Measurements from ENCODE around the gene SEPHS1.

SEPHS1 gene

DNA sequence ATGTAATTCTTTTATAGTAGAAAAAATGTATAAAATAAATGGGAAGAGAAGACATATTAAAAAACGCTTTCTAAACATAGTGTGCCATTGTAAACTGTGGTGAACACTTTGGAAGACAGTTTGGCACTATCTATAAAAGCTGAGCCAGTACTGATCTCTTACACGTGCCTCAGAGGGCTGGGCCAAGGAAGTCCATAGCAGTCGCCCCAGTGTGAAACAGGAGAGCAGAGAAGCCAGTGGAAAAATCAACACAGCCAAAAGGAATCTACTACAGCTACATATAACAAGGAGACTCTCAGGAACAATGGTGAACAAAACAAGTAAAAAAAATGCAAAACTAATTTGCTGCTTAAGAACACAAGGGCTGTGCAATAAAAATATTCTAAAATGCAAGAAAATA is 20.6 kb downstream of the SEPHS1 start:
- no peak for DNase-seq (ENCODE audit: low spot score)

DNA sequence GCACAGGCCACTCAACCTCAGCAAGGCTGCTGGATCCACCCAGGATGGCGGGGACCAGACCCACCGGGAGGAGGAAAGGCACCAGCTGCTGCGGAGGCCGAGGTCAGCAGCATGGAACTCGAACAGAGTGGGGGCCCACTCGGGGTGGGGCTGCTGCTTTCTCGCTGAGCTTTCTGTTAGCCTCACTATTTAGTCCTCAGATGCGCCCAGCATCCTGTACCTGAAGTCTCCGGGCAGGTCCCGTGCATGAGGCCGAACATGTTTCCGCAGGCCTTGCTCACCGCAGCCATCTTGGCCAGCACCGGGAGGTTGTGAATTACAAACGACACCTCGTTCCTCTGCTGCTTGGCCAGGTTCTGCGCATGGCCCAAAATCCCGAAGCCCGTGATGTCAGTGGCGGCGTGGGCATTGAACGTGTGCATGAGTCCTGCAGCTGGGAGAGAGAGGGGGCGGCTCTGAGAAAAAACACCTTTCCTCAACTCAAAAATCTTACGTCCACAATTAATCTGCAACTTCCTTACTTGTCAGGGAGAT is 25.4 kb downstream of the SEPHS1 start:
- no peak for DNase-seq (ENCODE audit: low spot score)

DNA sequence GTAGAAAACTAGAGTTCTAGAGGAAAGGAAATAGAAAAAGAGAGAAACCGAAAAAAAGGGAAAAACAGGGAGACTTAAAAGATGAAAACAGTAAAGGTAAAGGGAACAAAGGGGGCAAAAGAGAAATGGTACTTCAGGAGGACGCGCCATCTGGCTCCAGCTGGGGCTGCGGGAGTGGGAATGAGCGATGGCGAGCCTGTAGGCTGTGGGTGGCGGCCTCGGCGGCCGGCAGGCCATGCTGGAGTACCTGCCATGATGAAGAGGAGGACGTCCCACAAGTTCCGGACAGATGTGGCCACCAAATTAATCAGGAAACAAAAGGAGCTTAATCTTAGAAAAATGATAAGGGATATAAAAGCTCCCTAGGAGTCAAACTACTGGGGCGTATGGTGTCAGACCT is 26.5 kb downstream of the SEPHS1 start:
- no peak for DNase-seq (ENCODE audit: low spot score)

DNA sequence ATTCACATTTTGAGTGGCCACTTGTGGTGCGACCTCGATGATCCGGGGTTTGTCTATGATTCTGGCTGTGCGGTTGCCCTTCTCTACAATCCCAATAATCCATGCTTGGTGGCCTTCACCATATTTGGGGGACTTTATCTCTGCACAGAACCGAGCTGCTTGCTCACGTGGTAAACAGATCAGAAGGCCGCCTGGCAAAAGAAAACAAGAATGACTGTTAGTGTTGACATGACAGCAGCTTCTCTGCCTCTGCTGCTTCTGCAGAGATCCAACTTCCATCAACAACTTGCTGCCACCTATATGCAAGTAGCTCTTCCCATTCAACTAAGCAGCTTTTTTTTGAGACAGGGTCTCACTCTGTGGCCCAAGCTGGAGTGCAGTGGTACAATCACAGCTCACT is 28.9 kb downstream of the SEPHS1 start:
- DNase-seq (ENCODE audit: low spot score): no peak

DNA sequence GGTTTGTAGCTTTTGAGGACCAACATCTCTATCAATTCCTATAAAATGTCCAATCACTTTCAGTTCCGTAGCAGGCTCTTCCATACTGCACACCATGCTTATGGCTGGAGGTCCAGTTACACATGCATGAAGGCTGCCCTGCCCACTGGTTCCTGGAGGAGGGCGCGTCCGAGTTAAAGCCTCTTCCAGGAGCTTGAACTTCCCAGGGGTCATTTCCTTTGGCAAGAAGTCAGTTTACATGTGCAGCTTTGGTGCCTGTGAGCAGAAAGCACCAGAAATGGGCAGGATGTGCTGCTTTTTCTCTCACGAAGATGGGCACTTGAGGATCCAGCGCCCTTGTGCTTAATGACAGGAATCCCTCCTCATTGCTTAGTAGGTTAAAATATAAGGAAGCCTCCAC is 30.6 kb downstream of the SEPHS1 start:
- DNase-seq (ENCODE audit: low spot score): no peak

DNA sequence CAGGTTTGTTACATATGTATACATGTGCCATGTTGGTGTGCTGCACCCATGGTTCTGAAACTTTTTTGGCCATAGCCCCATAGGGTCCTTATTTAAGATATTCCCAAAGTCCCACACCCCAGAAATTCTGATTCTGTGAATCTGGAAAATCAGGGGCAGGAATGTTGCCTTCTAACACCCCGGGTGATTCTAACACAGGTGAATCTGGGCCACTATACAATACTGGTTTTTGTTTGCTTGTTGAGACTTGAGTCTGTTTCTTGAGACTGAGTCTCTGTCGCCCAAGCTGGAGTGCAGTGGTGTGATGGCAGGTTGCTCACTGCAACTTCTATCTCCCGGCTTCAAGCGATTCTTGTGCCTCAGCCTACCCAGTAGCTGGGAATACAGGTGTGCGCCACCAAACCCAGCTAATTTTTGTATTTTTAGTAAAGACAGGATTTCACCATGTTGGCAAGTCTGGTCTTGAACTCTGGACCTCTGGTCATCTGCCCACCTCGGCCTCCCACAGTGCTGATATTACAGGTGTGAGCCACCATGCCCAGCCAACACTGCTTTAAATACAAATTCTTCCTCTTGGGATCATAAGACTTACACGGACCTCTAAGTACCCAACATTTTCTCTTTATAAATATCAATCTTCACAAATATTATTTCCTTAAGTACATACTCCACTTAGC is 31.3 kb downstream of the SEPHS1 start:
- no peak for DNase-seq (ENCODE audit: low spot score)

DNA sequence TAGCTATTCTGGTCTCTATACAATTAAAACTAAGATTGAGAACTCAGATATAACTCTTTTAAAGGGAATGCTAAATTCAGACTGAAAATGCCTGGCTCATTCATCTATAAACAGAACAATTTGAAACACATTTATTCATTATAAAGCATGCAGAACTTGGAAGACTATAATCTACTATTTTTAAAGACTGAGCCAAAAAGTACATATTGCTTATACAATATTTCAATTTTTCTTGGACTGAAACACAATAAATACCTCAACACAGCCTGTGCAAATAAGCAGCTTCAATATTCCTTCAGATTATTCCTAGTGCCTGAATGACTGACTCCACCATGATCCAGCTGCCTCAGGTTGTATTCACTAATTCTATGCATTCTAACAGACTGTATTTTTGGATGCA is 32.7 kb downstream of the SEPHS1 start:
- no peak for DNase-seq (ENCODE audit: low spot score)

DNA sequence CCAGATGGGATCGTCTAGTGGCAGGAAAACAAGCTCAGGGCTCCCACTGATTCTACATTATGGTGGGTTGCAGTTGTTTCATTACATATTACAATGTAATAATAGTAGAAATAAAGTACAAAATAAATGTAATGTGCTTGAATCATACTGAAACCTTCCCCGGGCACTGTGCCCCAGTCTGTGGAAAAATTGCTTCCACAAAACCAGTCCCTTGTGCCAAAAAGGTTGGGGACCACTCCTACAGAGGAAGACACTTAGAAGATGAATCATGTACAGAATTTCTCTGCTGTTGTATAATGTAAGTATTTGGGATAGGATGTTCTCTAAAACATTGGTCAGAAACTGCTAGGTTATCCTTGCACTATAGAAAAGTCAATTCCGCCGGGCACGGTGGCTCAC is 36.9 kb downstream of the SEPHS1 start:
- no peak for DNase-seq (ENCODE audit: low spot score)

DNA sequence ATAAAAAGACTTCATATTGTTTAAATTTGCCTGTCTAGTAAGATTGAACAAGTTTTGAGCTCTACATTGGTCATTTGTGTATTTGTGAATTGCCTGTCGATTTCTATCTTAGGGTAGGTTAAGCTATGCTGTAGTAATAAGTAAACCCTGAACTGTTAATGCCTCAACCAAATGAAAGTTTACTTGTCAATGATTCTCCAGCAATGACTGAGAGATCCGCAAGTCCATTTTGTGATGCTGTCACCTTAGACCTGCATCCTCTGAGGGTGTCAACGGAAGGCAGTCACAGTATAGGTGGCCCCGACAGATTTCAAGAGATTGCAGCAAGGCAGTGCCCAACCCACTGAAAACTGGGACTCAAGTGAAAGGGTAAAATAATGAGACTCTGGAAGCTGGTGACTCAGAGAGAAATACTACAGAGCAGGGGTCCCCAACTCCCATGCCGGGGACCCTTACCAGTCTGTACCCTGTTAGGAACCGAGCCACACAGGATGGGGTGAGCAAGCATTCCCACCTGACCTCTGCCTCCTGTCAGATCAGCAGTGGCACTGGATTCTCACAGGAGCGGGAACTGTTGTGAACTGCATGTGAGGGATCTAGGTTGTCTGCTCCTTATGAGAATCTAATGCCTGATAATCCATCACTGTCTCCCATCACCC is 37.4 kb downstream of the SEPHS1 start:
- DNase-seq (ENCODE audit: low spot score): no peak

DNA sequence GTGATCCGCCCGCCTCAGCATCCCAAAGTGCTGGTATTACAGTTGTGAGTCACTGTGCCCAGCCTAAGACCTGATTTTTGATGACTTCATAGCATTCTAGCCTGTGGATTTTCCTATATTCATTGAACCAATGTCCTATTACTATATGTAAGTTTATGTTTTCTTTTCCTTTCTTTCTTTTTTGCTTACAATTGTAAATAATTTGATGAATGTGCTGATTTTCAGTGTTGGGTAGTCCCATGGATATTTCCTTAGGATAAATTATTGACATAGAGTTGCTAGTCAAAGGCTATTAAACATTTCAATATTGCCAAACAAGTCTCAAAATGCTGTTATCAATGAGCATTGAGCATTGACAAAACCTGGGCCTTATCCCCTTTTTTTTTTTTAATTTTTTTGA is 38.3 kb downstream of the SEPHS1 start:
- no peak for DNase-seq (ENCODE audit: low spot score)

DNA sequence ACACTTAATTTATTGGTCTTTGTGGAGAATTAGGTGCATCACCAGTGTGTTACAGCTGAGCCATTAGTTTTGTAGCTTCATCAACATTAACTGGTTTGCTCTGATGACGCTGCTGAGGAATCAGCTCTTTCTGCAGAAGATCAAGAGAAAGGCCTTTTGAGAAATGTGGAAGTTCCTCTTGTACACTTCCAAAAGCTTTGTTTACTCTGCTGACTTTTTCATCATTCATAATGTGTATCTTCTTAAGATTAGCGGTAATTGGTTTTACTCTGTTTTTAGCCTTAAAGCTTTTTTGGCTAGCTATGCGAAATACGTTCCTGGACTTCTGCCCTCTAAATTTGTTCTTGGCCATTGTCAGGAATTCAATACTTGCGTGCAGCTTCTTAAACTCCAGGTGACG is 40.0 kb downstream of the SEPHS1 start:
- no peak for DNase-seq (ENCODE audit: low spot score)

DNA sequence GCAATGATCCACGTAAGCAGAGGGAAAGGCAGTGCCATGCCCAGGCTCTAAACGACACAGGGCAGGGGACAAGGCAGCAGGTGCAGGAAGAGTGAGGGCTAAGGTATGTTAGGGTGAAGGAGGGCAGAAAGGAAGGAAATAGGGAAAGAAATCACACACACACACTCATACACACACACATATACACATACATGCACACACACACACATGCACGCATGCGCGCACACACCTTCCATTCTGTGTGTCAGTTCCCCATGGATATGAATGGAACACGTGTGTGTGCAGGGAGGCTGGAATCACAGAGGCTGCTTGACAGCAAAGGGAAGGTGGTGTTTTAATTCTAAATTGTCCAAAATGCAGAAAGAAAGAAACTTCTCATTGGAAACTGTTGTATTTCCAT is 42.0 kb downstream of the SEPHS1 start:
- no peak for DNase-seq (ENCODE audit: low spot score)

DNA sequence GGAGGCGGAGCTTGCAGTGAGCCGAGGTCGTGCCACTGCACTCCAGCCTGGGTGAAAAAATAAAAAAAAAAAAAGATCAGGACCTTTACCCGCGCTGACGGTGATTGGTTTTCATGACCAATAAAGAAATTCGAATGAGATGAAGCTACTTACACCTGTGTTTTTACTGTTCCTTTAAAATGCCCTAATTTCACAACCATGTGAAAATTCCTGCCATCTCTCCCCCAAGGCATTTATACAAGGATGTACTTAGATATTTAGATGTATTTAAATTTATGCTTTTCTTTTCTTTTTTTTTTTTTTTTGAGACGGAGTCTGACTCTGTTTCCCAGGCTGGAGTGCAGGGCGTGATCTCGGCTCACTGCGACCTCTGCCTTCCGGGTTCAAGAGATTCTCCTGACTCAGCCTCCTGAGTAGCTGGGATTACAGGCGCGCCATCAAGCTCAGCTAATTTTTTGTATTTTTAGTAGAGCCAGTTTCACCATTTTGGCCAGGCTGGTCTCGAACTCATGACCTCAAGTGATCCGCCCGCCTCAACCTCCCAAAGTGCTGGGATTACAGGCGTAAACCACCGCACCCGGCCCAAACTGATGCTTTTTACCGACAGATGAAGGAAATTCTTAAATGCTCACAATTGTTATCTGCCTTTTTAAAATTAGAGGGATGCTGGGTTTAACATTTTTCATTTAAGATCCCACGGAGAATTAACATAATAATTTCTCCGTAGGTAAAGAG is 45.1 kb downstream of the SEPHS1 start:
- no peak for DNase-seq (ENCODE audit: low spot score)

DNA sequence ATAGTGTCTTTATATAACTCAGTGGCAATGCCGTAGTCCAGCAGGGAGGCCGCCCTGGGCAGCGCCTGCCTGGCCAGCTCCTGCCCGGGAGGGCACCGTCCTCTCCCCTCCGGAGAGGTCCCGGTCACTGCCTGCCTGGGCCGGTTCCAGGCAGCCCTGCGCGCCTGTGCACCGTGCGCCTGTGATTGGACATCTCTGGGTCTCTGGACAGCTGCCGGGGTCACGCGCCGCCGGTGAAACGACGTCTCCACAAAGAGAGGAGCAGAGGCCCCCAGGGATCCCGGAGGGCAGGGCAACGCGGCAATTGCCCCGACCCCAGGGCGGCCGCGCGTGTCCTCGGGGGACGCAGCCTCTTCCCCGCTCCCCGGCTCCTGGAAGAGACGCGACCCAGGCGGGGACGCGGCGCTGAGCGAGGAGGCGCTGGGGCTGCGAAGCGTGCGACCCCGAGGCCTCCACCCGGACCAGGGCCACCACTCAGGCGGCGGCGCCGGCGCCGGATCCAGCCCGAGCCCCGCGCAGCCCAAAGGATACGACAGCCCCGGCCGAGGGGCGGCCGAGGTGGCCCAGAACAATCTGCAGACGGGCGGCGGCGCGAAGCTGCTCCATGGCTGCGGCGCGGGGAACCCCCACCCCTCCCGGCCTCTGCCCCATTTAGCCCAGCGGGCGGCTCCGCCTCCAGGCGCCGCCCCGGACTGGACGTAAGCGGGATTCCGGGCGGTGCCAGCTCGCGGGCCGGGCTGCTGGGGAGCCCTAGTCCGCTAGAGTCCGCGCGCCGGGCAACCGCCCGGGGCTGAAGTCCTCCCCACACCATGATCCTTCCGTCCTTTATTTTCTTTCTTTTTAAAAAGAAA is 48.4 kb downstream of the SEPHS1 start, which contains the start of gene PHYH:
TSS of gene PHYH (minus strand) at position 628 of the 851 bp plus-strand sequence. CDS start at position 606, 22 bp downstream.
- peak; percentile 78 for DNase-seq (ENCODE audit: low spot score)

DNA sequence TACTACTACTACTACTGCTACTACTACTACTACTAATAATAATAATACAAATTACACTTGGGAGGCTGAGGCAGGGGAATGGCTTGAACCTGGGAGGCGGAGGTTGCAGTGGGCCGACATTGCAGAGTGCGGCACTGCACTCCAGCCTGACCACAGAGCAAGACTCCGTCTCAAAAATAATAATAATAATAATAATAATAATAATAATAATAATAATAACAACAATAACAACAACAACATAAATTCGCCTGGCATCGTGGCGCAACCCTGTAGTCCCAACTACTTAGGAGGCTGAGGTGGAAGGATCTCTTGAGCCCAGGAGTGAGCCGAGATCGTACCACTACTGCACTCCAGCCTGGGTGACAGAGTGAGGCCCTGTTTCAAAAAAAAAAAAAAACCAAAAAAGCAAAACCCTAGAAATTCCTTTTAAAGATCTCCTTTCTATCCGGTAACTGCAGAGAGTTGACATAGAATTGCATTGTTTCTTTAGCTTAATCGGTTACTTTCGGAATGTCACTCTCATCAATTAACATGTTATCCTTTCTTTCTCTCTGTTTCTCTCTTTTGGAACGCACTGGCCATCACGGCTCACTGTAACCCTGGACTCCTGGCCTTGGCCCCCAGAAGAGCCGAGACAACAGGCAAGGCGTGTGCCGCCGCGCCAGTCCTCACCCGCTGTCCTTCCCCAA is 49.2 kb downstream of the SEPHS1 start:
- DNase-seq (ENCODE audit: low spot score): no peak

DNA sequence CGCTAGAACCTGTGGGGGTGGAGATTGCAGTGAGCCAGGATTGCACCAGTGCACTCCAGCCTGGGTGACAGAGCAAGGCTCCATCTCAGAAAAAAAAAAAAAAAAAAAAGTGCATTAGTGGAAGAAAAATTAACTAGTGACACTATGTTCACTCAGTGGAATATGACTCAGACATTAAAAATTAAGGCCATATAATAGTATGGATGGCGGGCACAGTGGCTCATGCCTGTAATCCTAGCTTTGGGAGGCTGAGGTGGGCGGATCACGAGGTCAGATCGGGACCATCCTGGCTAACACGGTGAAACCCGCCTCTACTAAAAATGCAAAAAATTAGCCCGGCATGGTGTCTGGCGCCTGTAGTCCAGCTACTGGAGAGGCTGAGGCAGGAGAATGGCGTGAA is 51.6 kb downstream of the SEPHS1 start:
- no peak for DNase-seq (ENCODE audit: low spot score)

DNA sequence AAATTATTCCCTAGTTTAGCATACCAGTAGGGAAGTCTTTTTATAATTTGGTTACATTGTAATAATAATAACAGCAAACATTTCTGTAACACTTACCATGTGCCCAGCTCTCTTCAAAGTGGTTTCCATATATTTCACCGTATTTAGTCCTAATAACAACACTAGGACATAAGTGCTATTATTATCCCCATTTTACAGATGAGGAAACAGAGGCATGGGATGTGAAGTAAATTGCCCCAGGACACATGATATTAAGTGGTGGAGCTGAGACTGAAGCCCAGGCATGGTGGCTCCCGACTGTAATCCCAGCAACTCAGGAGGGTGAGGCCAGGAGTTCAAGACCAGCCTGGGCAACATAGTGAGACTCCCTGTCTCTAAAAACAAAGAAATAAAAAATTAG is 53.3 kb downstream of the SEPHS1 start:
- DNase-seq (ENCODE audit: low spot score): no peak

DNA sequence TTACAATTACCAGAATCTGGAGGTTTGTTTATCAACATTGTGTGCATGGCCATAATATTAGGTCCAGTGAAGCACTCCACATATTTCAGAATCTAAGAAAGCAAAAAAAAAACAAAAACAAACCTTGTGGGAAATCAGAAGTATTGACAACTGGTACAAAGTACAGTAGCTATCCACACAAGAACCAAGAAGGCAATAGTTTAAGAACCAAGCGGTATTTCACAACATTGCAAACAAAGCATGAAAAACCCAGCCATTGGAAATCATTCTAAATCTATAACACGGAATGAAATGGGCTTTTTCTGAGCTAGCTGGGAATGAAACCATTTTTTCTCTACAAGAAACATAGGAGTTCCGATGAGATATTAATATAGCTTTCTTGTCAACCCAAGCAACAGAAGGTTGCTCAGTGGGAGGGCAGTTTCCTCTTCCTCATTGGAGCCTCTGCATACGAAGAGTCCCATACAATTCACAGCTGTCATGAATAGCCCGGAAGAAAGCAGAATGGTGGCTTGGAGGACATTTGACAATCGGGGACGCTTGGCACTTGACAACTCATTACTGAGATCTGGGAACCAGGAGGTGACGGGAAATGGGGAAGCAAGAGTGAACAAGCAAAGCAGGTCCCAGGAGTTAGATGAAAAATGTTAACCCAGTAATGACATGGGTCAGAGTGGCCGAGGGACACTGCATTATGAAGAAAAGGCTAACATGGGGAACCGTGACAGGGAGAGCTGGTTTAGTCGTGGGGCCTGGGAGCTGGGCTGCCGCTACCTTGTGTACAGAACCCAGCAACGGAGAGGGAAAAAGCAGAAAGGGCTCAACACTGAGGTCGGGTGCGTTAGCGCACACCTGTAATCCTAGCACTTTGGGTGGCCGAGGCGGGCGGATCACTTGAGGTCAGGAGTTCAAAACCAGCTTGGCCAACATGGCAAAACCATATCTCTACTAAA is 56.0 kb downstream of the SEPHS1 start:
- DNase-seq (ENCODE audit: low spot score): no peak

DNA sequence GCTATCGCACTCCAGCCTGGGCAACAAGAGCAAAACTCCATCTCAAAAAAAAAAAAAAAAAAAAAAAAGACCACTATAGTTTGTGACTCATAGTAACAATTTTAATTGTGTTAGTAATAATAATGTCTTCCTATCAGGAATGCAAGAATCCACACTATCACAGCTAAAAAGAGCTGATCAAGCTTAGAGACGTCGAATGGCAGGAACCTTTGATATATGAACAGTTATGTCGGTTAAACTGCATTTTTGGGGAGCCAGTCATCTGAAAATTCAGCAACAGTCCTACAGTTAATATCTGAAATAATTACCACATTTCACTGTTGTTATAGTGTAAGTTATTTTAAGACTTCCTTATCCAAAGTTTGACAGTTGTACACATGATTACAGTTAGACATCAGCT is 57.0 kb downstream of the SEPHS1 start:
- DNase-seq (ENCODE audit: low spot score): no peak

DNA sequence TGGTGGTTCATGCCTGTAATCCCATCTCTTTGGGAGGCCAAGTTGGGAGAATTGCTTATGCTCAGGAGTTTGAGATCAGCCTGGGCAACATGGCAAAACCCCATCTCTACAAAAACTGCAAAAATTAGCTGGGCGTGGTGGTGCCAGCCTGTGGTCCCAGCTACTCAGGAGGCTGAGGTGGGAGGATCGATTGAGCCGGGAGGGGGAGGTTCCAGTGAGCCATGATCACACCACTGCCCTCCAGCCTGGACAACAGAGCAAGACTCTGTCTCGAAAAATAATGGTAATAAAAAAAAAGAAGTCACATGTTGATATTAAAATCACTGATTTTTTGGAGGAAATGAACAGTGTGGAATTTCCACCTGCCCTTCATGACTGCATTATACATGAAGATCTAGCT is 64.0 kb downstream of the SEPHS1 start:
- no peak for DNase-seq (ENCODE audit: low spot score)
